ENCODE data around the gene ATP5ME. TPM values are rescaled to one million over a fixed set of nuclear protein-coding genes. Genes with fewer than 3 reads are reported as not detected.

ATP5ME gene
- total RNA-seq, 1 experiment from 2014 or later, result 425 TPM

DNA sequence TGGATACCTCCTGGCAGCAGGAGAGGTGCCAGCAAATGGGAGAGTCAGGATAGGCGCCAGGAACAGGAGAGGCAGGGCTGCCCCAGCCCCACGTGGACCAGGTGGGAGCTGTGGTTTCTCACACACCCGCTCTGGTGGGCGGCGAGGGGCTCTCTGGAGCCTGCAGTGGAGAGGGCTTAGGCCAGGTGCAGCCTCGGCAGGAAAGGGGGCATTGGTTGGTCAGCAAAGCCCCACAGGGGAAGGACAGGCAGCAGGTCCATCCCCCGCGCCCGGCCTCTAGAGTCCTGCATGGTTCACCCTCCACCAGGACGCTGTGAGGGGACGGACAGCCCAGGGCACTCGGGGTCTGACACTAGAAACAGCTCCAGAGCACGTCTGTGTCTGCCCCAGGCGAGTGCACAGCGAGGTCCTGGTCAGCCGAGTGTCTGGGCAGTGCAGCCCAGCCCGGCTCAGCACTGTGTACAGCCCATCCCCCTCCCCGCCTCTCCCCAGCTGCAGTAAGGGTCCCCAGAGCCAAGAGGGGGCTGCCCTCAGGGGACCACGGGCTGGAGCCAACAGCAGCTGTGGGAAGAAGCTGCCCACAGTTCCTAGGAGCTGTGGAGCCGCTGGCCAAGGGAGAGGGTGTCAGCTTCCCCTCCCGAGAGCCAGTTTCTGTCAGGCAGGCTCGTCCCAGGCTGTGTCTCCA is 8.2 kb downstream of the ATP5ME start:
- Histone ChIP-seq H4K20me1 (ENCODE audit: control insufficient read depth, insufficient read depth, insufficient read length) (no peaks in the 10 kb centered on the region), H4K91ac (ENCODE audit: insufficient read length, low read depth, low read length) (no peak overlapping the region), H3K56ac (ENCODE audit: insufficient read length, low read depth, low read length) (no peak overlapping the region), H3K9me3 (ENCODE audit: control insufficient read depth, low read depth, low read length) (no peaks in the 10 kb centered on the region), H2BK5ac (ENCODE audit: insufficient read length, low read length) (no peak overlapping the region), H3T11ph (ENCODE audit: low read length) (no peak overlapping the region), H3K4ac (ENCODE audit: low read depth, low read length) (no peak overlapping the region), H3K27ac (ENCODE audit: insufficient read length, low read depth, low read length) (no peak overlapping the region), H2AFZ (ENCODE audit: low read length) (no peak overlapping the region), H2BK20ac (ENCODE audit: low read depth, low read length, poor library complexity, severe bottlenecking) (no peak overlapping the region), H3K4me2 (ENCODE audit: insufficient read depth, insufficient read length, low read length) (no peak overlapping the region), H2AK5ac (ENCODE audit: insufficient read length, low read length) (no peak overlapping the region), H3K4me1 (ENCODE audit: insufficient read depth, low read length) (no peaks in the 10 kb centered on the region), H3K23me2 (ENCODE audit: insufficient read length, low read depth, low read length, poor library complexity, severe bottlenecking) (peaks cover 2% of the 10 kb centered on the region), H3K27me3 (ENCODE audit: insufficient read depth, low read length) (no peaks in the 10 kb centered on the region), H3K79me1 (ENCODE audit: insufficient read depth, low read depth, low read length, poor library complexity, severe bottlenecking) (no peaks in the 10 kb centered on the region), H2BK15ac (ENCODE audit: low read depth, low read length) (no peak overlapping the region), H2BK120ac (ENCODE audit: low read depth, low read length, poor library complexity, severe bottlenecking) (no peak overlapping the region), H3K9ac (ENCODE audit: extremely low read depth, insufficient read length, low read length) (no peak overlapping the region), H3K23ac (ENCODE audit: insufficient read length, low read depth, low read length) (no peak overlapping the region), H4K8ac (replicated peaks; ENCODE audit: insufficient read length, low read depth, low read length) (no peak overlapping the region), H4K5ac (ENCODE audit: insufficient read length, low read depth, low read length) (no peak overlapping the region), H3K14ac (ENCODE audit: insufficient read depth, low read length) (no peak overlapping the region), H3K79me2 (ENCODE audit: insufficient read depth, low read length) (no peaks in the 10 kb centered on the region), H3K18ac (ENCODE audit: insufficient read length, low read depth, low read length) (no peak overlapping the region), H2BK12ac (ENCODE audit: insufficient read length, low read depth, low read length) (no peak overlapping the region)
- TF ChIP-seq CTCF (conservative IDR thresholded peaks at IDR 0.05), result no peak
- no peak overlapping the region for H3K27ac Mint-ChIP-seq
- DNase-seq, result no peak
- H3K4me3 Mint-ChIP-seq, result no peak overlapping the region
- H3K36me3 Mint-ChIP-seq (ENCODE audit: insufficient read depth in 1 of 3, low read depth in 3 of 3), result peaks cover 4 to 5% (median 5%) of the 10 kb centered on the region in 3 experiments
- H3K27me3 Mint-ChIP-seq (ENCODE audit: low read depth), result no peaks in the 10 kb centered on the region; the same call in 1 of the 2 replicates
- WGBS (ENCODE audit: extremely low coverage, insufficient read length, low lambda C conversion rate), result no CpG with 5 or more reads among the region's 22 CpGs
- peaks cover 0 to 3% of the 10 kb centered on the region in 2 experiments; a peak in 1 of 4 replicates for H3K4me1 Mint-ChIP-seq
- no peaks in the 10 kb centered on the region for H3K9me3 Mint-ChIP-seq

All from H9 (cell line).